ENCODE measurements around the gene GPANK1. TPM values are rescaled to one million over a fixed set of nuclear protein-coding genes. Genes with fewer than 3 reads are reported as not detected.

The GPANK1 gene
- total RNA-seq, 6 donors from 2014 or later = 12.0 to 45.1 (median 16.6) TPM

DNA sequence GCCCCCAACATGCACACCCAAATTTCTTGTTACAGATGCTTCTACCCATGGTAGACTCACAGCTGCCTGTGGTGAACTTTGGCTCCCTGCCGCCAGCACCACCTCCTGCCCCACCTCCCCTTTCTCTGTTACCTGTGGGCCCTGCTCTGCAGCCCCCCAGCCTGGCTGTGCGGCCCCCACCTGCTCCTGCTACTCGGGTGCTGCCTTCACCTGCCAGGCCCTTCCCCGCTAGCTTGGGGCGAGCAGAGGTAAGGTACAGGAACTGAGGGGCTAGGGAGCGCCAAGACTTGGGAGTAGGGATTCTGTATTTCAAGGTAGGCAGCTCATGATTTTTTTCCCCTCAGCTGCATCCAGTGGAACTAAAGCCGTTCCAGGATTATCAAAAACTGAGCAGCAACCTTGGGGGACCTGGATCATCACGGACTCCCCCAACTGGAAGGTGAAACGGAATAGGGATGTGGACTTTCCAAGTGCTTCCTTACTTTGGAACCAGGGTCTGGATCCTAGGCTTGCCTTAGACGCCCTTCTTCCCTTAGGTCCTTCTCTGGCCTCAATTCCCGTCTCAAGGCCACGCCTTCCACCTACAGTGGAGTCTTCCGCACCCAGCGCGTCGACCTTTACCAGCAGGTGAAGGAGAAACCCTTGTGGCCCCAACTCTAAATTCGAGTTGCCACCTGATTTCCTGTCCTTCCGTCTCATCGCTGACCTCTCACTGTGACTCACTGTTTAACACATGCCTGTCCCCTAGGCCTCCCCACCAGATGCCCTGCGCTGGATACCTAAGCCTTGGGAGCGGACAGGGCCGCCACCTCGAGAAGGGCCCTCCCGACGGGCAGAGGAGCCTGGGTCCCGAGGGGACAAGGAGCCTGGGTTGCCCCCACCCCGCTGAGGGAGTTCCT lies 27.9 kb downstream of the GPANK1 start:
- TF ChIP-seq POLR2AphosphoS5 (IDR thresholded peaks at IDR 0.05) (no peak), EP300 (IDR thresholded peaks at IDR 0.05) (no peak), POLR2A (IDR thresholded peaks at IDR 0.05) (no peak)
- TF ChIP-seq, protein P1, sequence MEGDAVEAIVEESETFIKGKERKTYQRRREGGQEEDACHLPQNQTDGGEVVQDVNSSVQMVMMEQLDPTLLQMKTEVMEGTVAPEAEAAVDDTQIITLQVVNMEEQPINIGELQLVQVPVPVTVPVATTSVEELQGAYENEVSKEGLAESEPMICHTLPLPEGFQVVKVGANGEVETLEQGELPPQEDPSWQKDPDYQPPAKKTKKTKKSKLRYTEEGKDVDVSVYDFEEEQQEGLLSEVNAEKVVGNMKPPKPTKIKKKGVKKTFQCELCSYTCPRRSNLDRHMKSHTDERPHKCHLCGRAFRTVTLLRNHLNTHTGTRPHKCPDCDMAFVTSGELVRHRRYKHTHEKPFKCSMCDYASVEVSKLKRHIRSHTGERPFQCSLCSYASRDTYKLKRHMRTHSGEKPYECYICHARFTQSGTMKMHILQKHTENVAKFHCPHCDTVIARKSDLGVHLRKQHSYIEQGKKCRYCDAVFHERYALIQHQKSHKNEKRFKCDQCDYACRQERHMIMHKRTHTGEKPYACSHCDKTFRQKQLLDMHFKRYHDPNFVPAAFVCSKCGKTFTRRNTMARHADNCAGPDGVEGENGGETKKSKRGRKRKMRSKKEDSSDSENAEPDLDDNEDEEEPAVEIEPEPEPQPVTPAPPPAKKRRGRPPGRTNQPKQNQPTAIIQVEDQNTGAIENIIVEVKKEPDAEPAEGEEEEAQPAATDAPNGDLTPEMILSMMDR (IDR thresholded peaks at IDR 0.05) = no peak
- no peak overlapping the region for H3K4me3 ChIP-seq
- ATAC-seq (ENCODE audit: low FRiP score in 2 of 2) (peak in 1 of 2 donors; percentile 8), DNase-seq (peak in 1 of 2 donors; percentile 58)
- no peaks in the 10 kb centered on the region for H3K9me3 ChIP-seq
- no peaks in the 10 kb centered on the region for H3K27me3 ChIP-seq
- no peaks in the 10 kb centered on the region for H3K4me1 ChIP-seq
- peaks cover 64 to 100% (median 95%) of the 10 kb centered on the region in 4 donors for H3K36me3 ChIP-seq
- WGBS, 2 donors = 88 to 90% methylated on average over 22 to 26 of the region's 27 CpGs
- H3K27ac ChIP-seq = no peak overlapping the region

DNA sequence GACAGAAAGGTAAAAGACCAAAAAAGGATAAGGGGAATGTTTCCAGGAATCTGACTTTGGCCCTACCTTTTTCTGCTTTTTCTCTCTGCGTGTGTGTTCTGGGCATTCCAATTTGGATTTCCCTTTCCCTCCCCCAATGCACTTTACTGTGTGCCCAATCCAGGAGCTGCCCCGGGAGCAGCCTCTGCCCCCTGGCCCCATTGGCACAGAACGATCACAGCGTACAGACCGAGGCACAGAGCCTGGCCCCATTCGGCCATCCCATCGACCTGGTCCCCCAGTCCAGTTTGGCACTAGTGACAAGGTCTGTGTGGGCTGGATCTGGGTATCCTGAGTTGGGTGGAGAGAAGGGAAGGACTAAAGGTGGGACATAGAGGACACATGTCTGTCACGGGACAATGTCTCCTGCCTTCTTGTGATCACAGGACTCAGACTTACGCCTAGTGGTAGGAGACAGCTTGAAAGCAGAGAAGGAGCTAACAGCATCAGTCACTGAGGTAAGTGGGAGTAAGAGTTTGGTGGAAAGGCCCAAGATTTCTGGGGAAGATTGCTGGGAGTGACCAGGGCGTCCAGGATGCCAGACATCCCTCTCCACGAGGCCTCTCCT lies 29.7 kb downstream of the GPANK1 start:
- WGBS, 2 donors = 87% methylated on average over 10 to 11 of the region's 11 CpGs
- Histone ChIP-seq H3K27me3 (no peaks in the 10 kb centered on the region), H3K36me3 (peaks cover 57 to 100% (median 95%) of the 10 kb centered on the region in 4 donors), H3K27ac (no peak overlapping the region), H3K4me1 (no peaks in the 10 kb centered on the region), H3K4me3 (no peak overlapping the region), H3K9me3 (no peaks in the 10 kb centered on the region)
- DNase-seq = no peak
- no peak for TF ChIP-seq POLR2A (IDR thresholded peaks at IDR 0.05)
- TF ChIP-seq POLR2AphosphoS5 (IDR thresholded peaks at IDR 0.05) = no peak
- no peak for TF ChIP-seq EP300 (IDR thresholded peaks at IDR 0.05)
- TF ChIP-seq, protein P1 (IDR thresholded peaks at IDR 0.05) = no peak
- ATAC-seq (ENCODE audit: low FRiP score in 2 of 2) = no peak

DNA sequence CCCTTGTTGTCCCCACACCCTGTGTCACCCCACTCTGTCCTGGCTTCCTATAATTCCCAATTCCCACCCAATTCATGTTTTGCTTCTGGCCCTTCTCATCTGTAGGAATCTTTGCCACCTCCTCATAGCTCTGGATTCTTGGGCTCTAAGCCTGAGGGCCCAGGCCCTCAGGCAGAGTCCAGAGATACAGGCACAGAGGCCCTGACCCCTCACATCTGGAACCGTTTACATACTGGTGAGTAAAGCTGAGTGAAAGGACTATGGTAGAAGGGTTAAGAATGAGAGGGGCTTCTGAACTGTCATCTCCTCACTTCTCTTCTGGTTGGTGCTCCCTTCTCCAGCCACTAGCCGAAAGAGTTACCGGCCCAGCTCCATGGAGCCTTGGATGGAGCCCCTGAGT lies 30.7 kb downstream of the GPANK1 start:
- TF ChIP-seq, protein P1 (IDR thresholded peaks at IDR 0.05) = no peak
- no peak for TF ChIP-seq POLR2AphosphoS5 (IDR thresholded peaks at IDR 0.05)
- TF ChIP-seq EP300 (IDR thresholded peaks at IDR 0.05) = no peak
- no peak for TF ChIP-seq POLR2A (IDR thresholded peaks at IDR 0.05)
- no peaks in the 10 kb centered on the region for H3K4me1 ChIP-seq
- ATAC-seq (ENCODE audit: low FRiP score in 2 of 2) (no peak), DNase-seq (no peak)
- H3K9me3 ChIP-seq = no peaks in the 10 kb centered on the region
- H3K27me3 ChIP-seq = no peaks in the 10 kb centered on the region
- 78 to 95% methylated on average over 1 to 3 of the region's 3 CpGs for WGBS, 2 donors
- peaks cover 57 to 100% (median 95%) of the 10 kb centered on the region in 4 donors for H3K36me3 ChIP-seq
- H3K27ac ChIP-seq = no peak overlapping the region
- H3K4me3 ChIP-seq = no peak overlapping the region

DNA sequence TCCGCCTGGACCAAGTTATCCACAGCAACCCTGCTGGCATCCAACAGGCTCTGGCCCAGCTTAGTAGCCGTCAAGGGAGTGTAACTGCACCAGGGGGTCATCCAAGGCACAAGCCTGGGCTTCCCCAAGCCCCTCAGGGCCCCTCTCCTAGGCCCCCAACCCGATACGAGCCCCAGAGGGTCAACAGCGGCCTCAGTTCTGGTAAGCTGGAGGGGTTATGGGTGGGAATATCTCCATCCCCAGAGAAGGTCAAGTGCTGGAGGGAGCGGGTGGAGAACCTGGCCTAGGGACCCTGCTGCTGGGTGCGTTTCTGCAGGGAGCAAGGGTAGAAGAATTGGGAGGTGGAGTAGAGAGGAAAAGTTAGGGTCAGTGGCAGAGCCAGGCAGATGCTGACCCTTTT lies 31.4 kb downstream of the GPANK1 start:
- no peak for DNase-seq
- Histone ChIP-seq H3K9me3 (no peaks in the 10 kb centered on the region), H3K4me1 (no peaks in the 10 kb centered on the region), H3K4me3 (no peak overlapping the region), H3K27me3 (no peaks in the 10 kb centered on the region), H3K36me3 (peaks cover 56 to 100% (median 96%) of the 10 kb centered on the region in 4 donors), H3K27ac (no peak overlapping the region)
- 97 to 98% methylated on average over 7 of the region's 7 CpGs for WGBS, 2 donors
- no peak for TF ChIP-seq POLR2AphosphoS5 (IDR thresholded peaks at IDR 0.05)
- no peak for ATAC-seq (ENCODE audit: low FRiP score in 2 of 2)

DNA sequence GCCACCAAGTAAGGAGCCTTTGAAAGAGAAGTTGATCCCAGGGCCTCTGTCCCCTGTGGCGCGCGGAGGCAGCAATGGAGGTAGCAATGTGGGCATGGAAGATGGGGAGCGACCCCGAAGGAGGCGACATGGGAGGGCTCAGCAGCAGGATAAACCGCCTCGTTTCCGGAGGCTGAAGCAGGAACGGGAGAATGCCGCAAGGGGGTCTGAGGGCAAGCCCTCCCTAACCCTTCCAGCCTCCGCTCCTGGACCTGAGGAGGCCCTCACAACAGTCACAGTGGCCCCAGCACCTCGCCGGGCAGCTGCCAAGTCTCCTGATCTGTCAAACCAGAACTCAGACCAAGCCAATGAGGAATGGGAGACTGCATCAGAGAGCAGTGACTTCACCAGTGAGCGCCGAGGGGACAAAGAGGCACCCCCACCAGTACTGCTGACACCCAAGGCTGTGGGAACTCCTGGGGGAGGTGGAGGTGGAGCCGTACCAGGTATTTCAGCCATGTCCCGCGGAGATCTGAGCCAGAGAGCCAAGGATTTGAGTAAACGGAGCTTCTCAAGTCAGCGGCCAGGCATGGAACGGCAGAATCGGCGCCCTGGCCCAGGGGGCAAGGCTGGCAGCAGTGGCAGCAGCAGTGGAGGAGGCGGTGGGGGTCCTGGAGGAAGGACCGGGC lies 32.4 kb downstream of the GPANK1 start:
- Histone ChIP-seq H3K9me3 (no peaks in the 10 kb centered on the region), H3K27me3 (no peaks in the 10 kb centered on the region), H3K4me3 (no peak overlapping the region), H3K4me1 (no peaks in the 10 kb centered on the region), H3K36me3 (peaks cover 65 to 100% (median 100%) of the 10 kb centered on the region in 4 donors), H3K27ac (no peak overlapping the region)
- 90 to 93% methylated on average over 24 to 26 of the region's 26 CpGs for WGBS, 2 donors
- no peak for ATAC-seq (ENCODE audit: low FRiP score in 2 of 2)
- TF ChIP-seq, protein P1 (IDR thresholded peaks at IDR 0.05) = no peak
- TF ChIP-seq EP300 (IDR thresholded peaks at IDR 0.05) (no peak), POLR2AphosphoS5 (IDR thresholded peaks at IDR 0.05) (no peak), POLR2A (IDR thresholded peaks at IDR 0.05) (no peak)
- DNase-seq = peak in 1 of 2 donors; percentile 52

All from upper lobe of left lung (tissue), 6 donors.